ENCODE data around the gene DNMT3A. TPM values are rescaled to one million over a fixed set of nuclear protein-coding genes. Genes with fewer than 3 reads are reported as not detected.
A peak's percentile ranks its signal among the peaks of the same experiment; 100 is the strongest.

The DNMT3A gene
- total RNA-seq, 1 donor from 2014 or later = 18.6 TPM

DNA sequence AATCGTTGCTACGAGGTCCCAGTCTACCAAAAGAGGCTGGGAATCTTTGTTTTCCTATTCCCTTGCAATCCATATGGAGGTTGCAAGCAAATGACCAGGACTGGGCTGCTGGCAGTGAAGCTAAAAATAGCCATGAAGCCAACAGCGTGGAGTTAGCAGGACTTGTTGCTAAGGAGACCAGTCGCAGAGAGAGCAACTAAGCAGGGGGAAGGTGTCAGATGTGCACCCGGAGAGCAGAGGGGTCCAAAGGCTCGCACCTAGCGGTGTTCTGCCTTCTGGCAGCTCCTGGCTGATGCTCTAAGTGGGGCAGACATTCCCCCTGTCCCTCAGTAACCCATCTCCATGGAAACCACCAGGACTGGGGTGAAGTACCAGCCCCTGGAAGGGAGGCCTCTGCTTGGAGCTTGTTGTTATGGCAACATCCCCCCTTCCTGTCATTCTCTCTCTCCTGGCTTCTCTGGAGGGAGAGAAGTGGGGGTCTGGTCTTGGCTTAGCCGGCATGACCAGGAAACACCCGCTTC is 84.6 kb downstream of the DNMT3A start:
- peak; percentile 74 for ATAC-seq
- intact Hi-C loops (cut with DNase I) = no loop called here
- DNase-seq (ENCODE audit: missing footprints) = peak; percentile 62

- ATAC-seq = no peak
- intact Hi-C loops (cut with DNase I) = no loop called here
These were observed 85.2 kb downstream of the DNMT3A start for GRCh38 chr2:25256488-25256875.

GRCh38 chr2:25255745-25256487 is 85.8 kb downstream of the DNMT3A start:
- no peak for ATAC-seq
- intact Hi-C loops (cut with DNase I) = no loop called here
- peak; percentile 57 for DNase-seq (ENCODE audit: missing footprints)

More at GRCh38 chr2:25256488-25256875, 85.2 kb downstream of the DNMT3A start:
- no peak for DNase-seq (ENCODE audit: missing footprints)

DNA sequence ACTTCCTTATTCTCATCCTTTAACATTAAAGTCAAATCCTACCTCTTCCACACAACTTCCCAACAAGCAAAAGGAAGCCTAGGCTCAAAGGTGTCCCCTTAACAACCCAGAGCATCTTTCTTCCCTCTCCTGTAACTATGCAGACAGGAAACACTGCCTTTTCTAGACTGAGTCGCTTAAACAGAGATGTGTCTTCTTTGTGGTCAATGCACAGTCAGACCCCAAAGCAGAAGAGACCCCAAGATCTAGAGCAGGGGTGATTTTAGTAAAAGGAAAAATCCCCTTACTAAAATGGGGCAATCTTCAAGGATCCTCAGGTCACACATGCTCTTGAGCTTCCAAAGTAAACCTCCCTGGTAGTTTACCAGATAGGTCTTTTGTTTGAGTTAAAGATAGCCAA is 86.8 kb downstream of the DNMT3A start:
- ATAC-seq = no peak
- DNase-seq (ENCODE audit: missing footprints) = no peak
- intact Hi-C loops (cut with DNase I) = loop anchor here (5.0 kb wide), 1 partner anchor 87 kb away; the partner anchor contains the start of gene DNMT3A

DNA sequence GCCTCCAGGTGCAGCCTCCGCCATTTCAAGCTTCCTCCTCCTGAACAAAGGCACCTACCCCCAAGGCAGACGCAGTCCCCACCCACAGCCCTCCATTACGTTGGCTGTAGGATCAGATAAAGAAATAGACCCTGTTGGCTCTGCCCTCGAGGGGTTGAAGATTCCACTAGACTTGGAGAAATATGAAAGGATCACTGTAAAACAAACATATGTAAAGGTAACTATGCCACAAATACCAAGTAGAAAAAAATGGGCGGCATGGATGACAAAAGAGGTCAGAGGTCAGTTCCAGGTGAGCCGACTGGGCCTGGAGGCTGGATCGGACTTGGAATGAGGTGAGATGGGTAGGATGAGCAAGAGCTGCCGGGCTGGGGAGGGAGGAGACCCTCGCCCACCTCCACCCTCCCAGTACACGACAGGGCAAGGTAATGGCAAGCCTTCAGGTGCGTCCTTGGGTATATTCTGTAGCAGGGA is 88.5 kb downstream of the DNMT3A start:
- DNase-seq (ENCODE audit: missing footprints) = peak; percentile 11
- intact Hi-C loops (cut with DNase I) = loop anchor here (5.0 kb wide), 1 partner anchor 89 kb away; the partner anchor contains the start of gene DNMT3A
- no peak for ATAC-seq

DNA sequence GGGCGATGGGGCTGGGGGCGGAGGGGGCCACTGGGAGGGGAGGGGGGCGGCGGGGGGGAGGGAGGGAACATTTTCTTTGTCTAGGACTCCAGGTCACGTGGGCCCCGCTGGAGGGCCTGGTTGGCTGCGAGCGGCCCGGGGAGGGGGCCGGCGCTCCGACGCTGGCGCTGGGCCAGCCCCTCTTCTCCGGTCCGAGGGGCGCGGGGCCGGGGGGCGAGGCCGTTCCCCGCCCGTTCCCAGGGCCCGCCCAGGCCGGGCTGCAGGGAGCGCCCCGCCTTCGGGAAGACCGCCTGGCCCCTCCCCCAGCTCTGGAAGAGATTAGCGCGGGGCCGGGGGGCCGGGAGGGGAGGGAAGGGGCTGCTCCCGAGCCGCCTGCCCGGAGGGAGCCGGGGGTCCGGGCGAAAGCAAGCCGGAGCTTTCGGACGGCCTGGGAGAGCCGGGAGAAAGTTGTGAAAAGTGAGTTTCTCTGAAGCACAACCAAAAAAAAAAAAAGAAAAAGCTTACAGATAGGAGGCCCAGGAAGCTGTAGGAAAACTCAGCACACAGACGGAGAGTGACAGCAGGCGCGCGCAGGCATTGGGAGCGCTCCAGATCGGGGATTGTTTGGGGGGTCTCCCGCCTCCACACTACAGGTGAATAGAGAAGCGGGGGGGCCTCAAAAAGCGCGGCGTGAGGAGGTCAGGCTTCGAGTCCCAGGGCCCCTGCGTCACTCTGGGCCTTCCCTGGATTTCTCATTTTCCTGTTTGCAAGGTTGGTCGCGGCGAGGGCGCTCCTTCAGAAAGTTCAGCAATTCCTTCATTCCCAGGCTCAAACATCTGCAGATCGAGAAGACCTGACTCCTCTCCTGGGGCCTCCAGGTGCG is 89.2 kb downstream of the DNMT3A start:
- ATAC-seq = peak; percentile 55
- DNase-seq (ENCODE audit: missing footprints) = peak; percentile 82
- intact Hi-C loops (cut with DNase I) = loop anchor here (5.0 kb wide), 1 partner anchor 90 kb away; the partner anchor contains the start of gene DNMT3A

DNA sequence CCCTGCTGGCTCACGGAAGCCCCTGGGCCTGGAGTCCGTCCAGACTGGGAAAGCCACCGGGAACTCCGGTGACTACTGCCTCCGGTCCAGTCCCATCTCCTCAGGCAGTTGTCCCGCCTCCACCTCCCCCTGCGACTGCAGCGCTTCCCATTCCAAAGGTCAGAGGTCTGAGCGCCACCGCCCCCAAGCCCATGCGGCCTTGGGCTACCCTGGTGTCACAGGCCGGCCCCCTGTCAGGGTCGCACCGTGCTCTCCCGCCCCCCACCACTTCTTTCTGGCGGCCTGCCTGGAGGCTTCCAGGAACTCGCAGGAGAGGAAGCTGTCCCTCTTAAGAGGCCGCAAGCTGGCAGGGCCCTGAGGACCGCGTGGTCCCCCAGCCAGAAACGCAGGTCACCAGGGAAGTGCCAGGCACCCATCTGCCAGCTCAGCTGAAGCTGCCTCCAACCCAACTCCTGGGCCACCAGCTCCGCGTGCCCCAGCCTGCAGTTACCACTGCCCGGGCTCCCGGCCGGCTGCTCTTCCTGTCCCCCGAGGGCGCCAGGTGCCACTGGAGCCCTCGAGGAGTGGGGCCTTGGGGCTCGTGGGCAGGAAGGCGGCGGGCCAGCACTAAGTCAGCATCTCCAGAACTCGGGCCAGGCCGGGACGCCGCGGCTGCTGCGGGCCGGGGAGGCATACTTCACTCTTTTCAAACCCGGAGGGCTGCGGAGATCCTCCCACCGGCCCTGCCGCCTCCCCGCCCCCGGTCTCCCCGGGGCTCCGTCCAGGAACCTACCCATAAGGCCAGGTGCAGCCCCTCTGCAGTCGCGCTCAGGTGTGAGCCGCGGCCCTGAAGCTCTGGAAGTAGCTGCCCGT is 90.1 kb downstream of the DNMT3A start:
- DNase-seq (ENCODE audit: missing footprints) (peak; percentile 77), ATAC-seq (peak; percentile 61)
- intact Hi-C loops (cut with DNase I) = loop anchor here (5.0 kb wide), 1 partner anchor 91 kb away; the partner anchor contains the start of gene DNMT3A

DNA sequence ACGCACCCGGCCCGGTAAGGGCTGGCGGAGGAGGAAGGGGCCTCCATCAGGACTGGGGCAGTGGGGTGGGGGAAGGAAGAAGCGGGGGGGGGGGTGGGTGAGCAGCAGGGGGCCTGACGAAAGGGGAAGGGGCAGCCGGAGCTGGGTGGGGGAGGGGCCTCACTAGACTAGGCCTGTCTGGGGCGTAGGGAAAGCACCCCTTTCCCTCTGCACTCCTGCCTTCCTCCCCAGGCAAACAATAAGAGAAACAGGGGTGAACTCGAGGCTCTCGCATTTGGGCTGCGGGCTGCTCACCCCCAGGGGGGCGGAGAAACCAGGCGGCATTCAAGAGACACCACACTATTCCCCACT is 90.7 kb downstream of the DNMT3A start:
- no peak for ATAC-seq
- no peak for DNase-seq (ENCODE audit: missing footprints)
- intact Hi-C loops (cut with DNase I) = loop anchor here (5.0 kb wide), 1 partner anchor 91 kb away; the partner anchor contains the start of gene DNMT3A

GRCh38 chr2:25250331-25251070 is 91.2 kb downstream of the DNMT3A start:
- ATAC-seq = no peak
- intact Hi-C loops (cut with DNase I) = loop anchor here (5.0 kb wide), 1 partner anchor 92 kb away; the partner anchor contains the start of gene DNMT3A
- DNase-seq (ENCODE audit: missing footprints) = peak; percentile 44

DNA sequence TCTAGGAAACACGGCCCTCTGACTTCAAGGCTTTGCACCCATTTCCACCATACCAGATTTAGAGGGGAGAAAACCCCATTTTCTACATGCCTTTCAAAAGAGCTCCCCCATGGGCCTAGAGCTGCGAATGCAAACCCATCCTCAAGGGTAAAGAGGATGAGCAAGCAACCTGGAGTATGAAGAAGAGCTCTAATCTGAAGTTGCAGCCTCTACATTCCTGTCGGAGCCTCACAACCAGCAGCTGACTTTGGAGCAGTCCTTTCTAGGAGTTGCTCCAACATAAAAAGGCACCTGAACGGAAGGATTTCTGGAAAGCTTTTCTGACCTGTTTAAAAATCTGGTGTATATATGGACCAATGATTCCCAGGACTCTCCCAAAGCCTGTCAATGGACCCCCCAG is 91.9 kb downstream of the DNMT3A start:
- intact Hi-C loops (cut with DNase I) = loop anchor here (5.0 kb wide), 1 partner anchor 93 kb away; the partner anchor contains the start of gene DNMT3A
- ATAC-seq = no peak

DNA sequence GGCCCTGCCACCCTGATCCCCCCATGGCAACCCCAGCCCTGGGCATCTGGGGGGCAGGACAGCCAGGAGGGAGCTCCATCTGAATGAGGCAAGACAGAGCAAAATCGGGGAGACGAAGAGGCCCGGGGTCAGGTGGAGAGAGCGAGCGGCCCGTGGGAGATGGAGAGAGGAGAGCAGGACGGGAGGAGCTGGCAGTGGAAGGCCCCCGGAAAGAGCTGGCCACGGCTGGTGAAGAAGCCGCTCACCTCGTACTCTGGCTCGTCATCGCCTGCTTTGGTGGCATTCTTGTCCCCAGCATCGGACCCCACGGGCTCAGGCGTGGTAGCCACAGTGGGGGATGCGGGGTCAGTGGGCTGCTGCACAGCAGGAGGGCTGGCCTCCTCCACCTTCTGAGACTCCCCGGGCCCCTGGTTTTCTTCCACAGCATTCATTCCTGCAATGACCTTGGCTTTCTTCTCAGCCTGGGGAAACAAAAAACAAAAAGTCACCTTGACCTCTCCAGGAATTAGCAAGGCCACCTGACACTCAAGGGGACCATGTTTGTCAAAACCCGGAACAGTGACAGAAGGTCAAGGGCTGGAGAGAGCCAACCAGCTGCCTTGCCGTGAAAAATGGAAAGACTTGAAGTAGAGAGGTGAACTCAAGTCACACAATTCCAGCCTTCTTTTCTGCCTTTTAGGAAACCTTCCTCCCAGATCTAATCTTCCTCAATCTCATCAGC is 93.8 kb downstream of the DNMT3A start:
- DNase-seq (ENCODE audit: missing footprints) (peak; percentile 60), ATAC-seq (no peak)
- intact Hi-C loops (cut with DNase I) = no loop called here

More for the DNA sequence above, 91.9 kb downstream of the DNMT3A start:
- DNase-seq (ENCODE audit: missing footprints) = peak; percentile 11

DNA sequence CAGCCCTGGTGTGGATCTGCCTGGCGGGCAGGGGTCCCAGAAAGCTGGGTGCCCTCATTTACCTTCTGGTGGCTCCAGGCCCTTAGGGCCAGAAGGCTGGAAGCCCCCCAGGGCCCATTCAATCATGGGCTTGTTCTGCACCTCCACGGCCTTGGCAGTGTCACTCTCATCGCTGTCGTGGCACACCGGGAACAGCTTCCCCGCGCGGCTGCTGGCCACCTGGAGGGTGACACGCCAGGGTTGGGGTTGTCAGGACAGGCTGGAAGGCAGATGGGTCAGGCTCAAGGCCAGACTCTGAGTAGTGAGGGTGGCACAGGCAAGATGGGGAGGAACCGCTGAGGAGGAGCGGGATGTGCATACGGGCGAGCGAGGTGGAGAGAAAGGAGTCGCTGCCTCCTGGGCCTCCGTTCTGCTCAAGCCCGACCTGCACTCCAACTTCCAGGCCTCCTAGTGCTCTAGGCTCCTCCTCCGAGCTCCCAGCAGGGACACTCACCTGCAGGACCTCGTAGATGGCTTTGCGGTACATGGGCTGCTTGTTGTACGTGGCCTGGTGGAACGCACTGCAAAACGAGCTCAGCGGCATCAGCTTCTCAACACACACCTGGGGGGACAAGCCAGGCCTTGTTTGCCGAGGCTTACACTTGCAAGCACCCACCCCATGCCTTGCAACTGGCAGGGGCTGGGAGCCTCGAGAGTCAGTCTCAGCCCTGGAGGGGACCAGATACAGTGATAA is 95.0 kb downstream of the DNMT3A start:
- DNase-seq (ENCODE audit: missing footprints) = peak; percentile 44
- intact Hi-C loops (cut with DNase I) = no loop called here
- ATAC-seq = no peak

GRCh38 chr2:25246001-25246400 is 95.7 kb downstream of the DNMT3A start:
- ATAC-seq (no peak), DNase-seq (ENCODE audit: missing footprints) (no peak)
- intact Hi-C loops (cut with DNase I) = no loop called here

GRCh38 chr2:25245141-25245540 is 96.6 kb downstream of the DNMT3A start:
- DNase-seq (ENCODE audit: missing footprints) = peak; percentile 9
- ATAC-seq = no peak
- intact Hi-C loops (cut with DNase I) = no loop called here

GRCh38 chr2:25243995-25244394 is 97.7 kb downstream of the DNMT3A start:
- intact Hi-C loops (cut with DNase I) = no loop called here
- ATAC-seq (no peak), DNase-seq (ENCODE audit: missing footprints) (peak; percentile 49)

GRCh38 chr2:25241452-25241851 is 100.3 kb downstream of the DNMT3A start:
- intact Hi-C loops (cut with DNase I) = no loop called here
- peak; percentile 42 for DNase-seq (ENCODE audit: missing footprints)
- no peak for ATAC-seq

Data from Right ventricle myocardium inferior (tissue), 1 donor.